K562 (cell line): ENCODE measurements around the gene PTPRE. TPM values are rescaled to one million over a fixed set of nuclear protein-coding genes. Genes with fewer than 3 reads are reported as not detected.

ENCODE experiments used
- BACH1 ChIP-seq: fragments of 200-800 bp; sonication (Bioruptor generic); IDR thresholded peaks from 2 replicates; pipeline ENCODE4 v1.6.1; 2016; ENCODE audit warnings: missing genetic modification characterization, missing compliant biosample characterization
- CBX1 ChIP-seq: sonication (generic); IDR thresholded peaks from 2 replicates; pipeline ENCODE4 v1.6.1; 2016; ENCODE audit warnings: antibody characterized with exemption, low read depth, mild to moderate bottlenecking
- HNRNPL ChIP-seq: fragments of 200-400 bp; formaldehyde crosslinking; IDR thresholded peaks from 2 replicates; pipeline ENCODE4 v1.6.1; 2017; ENCODE audit warnings: low read depth, mild to moderate bottlenecking, low read length
- HOXB6 ChIP-seq: fragments of 250-450 bp; sonication (Bioruptor Pico); IDR thresholded peaks from 2 replicates; pipeline ENCODE4 v1.5.1; 2022; ENCODE audit warnings: mild to moderate bottlenecking, borderline replicate concordance
- KDM1A ChIP-seq, 2 experiments: fragments of 450-650 bp; IDR thresholded peaks; 2 replicates each; pipeline ENCODE4 v1.6.1; 2016; ENCODE audit warnings: mild to moderate bottlenecking in 2 of 2
- NR1H2 ChIP-seq: sonication (generic); formaldehyde crosslinking; IDR thresholded peaks from 2 replicates; pipeline ENCODE4 v1.4.0; 2020; ENCODE audit warnings: mild to moderate bottlenecking, missing genetic modification reagents
- PHTF2 ChIP-seq: fragments of 250-450 bp; sonication (Bioruptor Pico); IDR thresholded peaks from 2 replicates; pipeline ENCODE4 v1.5.0; 2021; ENCODE audit warnings: mild to moderate bottlenecking
- SIN3B ChIP-seq: fragments of 450-650 bp; IDR thresholded peaks from 2 replicates; pipeline ENCODE4 v1.6.1; 2017; ENCODE audit warnings: low read depth, mild to moderate bottlenecking, moderate library complexity
- SPI1 ChIP-seq: IDR thresholded peaks from 2 replicates; pipeline ENCODE4 v1.6.1; 2011; ENCODE audit warnings: low read depth, low read length, control low read depth, borderline replicate concordance
- ZEB2 ChIP-seq: fragments of 450-650 bp; IDR thresholded peaks from 2 replicates; pipeline ENCODE4 v1.6.1; 2016
- ZNF431 ChIP-seq: sonication (generic); formaldehyde crosslinking; IDR thresholded peaks from 2 replicates; pipeline ENCODE4 v1.8.0; 2022; ENCODE audit warnings: mild to moderate bottlenecking, missing genetic modification reagents
- ZNF644 ChIP-seq: fragments of 200-800 bp; sonication (Bioruptor generic); IDR thresholded peaks from 2 replicates; pipeline ENCODE4 v1.6.1; 2016; ENCODE audit warnings: low read depth, missing genetic modification characterization, missing compliant biosample characterization
- polyA plus RNA-seq, 8 experiments: library from polyadenylated mRNA; depleted of rRNA in 4 of 8; stranded (reverse) in 5 of 8; unstranded in 3 of 8; fragments of >200 nt; fragmentation: Nextera tagmentation in 2 of 8; fragmentation: Illumina TruSeq in 1 of 8; extraction: Ambion mirVana in 2 of 8; extraction: Trizol in 1 of 8; gene quantifications; 2 replicates each; pipeline versions ENCODE4 v1.2.1 to v1.2.3, GENCODE V29; 2011 to 2014; ENCODE audit warnings: inconsistent platforms in 1 of 8, missing spikeins in 1 of 8
- total RNA-seq, 7 experiments: library from RNA; depleted of rRNA in 6 of 7; stranded (reverse); fragments of >200 nt in 6 of 7; fragmentation: Illumina TruSeq in 2 of 7; extraction: Trizol in 2 of 7; gene quantifications; 2 replicates each; pipeline versions ENCODE4 v1.2.1 to v1.2.3, GENCODE V29; 2011 to 2021; ENCODE audit warnings: low replicate concordance in 1 of 7
- TF ChIP-seq, protein P1 (sequence below): IDR thresholded peaks from 2 replicates; pipeline ENCODE4 v1.6.1; 2014; ENCODE audit warnings: antibody characterized with exemption

Gene PTPRE
- total and polyA plus RNA-seq, 9 of the 15 experiments (the other 6 are each of a cell fraction or from before 2014, with no cell fraction given), result 0.01 to 0.13 (median 0.04) TPM; not detected in 4

DNA sequence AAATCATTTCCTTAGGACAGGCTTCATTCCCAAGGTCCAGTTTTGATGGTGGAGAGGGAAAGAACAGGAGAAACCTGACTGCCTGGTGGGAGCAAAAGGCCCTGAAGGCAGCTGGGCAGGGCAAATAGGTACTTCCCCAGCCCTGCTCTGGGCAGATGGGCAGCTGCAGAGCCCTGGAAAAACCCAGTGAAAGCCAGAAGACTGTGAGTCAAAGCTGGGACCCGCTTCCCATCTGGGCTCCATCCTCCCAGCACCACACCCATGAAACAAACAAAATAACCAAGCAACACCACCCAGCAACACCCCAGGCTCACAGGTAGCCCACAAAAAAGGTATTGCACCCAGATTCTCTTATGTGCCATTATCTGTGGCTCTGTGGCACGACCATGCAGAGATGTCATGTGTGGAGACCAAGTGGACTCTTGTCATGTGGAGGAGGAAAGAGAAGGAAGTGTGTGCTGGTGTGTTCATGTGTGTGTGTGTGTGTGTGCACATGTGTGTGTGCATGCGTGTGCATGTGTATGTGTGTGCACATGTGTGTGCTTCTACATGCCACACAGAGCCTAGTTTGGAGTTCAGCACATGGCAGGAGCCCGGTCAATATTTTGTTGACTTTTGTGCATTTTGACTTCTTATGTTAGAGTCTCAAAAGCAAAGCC is 24.0 kb upstream of the PTPRE start (continued):
- TF ChIP-seq BACH1 (tag) (no peak), ZNF431 (CRISPR knock-in tag) (no peak), SIN3B (no peak), KDM1A (IDR thresholded peaks at IDR 0.05) (no peak), NR1H2 (CRISPR knock-in tag) (no peak), ZEB2 (no peak), HNRNPL (no peak), SPI1 (no peak), CBX1 (no peak), PHTF2 (CRISPR knock-in tag) (no peak), HOXB6 (CRISPR knock-in tag) (no peak), ZNF644 (tag) (no peak)
- TF ChIP-seq, protein P1, sequence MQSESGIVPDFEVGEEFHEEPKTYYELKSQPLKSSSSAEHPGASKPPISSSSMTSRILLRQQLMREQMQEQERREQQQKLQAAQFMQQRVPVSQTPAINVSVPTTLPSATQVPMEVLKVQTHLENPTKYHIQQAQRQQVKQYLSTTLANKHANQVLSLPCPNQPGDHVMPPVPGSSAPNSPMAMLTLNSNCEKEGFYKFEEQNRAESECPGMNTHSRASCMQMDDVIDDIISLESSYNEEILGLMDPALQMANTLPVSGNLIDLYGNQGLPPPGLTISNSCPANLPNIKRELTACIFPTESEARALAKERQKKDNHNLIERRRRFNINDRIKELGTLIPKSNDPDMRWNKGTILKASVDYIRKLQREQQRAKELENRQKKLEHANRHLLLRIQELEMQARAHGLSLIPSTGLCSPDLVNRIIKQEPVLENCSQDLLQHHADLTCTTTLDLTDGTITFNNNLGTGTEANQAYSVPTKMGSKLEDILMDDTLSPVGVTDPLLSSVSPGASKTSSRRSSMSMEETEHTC, result no peak
